GM18520 (cell line): ENCODE results near the gene TSHZ1.
"Not testable (repeated sequence)": the region's sequence is repeated elsewhere in the genome, so short reads cannot be mapped to it uniquely, and the experiment has no call there.

Experiments
- ATAC-seq: cut with Tn5 transposase; IDR thresholded peaks from one replicate; pipeline ENCODE4 v1.9.1; 2021; ENCODE audit not compliant: unreplicated experiment

The TSHZ1 gene

GRCh38 chr18:75291460-75291859, 80.9 kb downstream of the TSHZ1 start:
- ATAC-seq: no peak

GRCh38 chr18:75293591-75293990, 83.0 kb downstream of the TSHZ1 start:
- no peak for ATAC-seq

- ATAC-seq: no peak
Observed at GRCh38 chr18:75297731-75298130, 87.1 kb downstream of the TSHZ1 start.

GRCh38 chr18:75304678-75305557, 94.3 kb downstream of the TSHZ1 start:
- ATAC-seq: no peak

GRCh38 chr18:75305984-75306383, 95.4 kb downstream of the TSHZ1 start:
- ATAC-seq: no peak

GRCh38 chr18:75307530-75307929, 96.9 kb downstream of the TSHZ1 start:
- no peak for ATAC-seq

GRCh38 chr18:75309564-75309963, 99.0 kb downstream of the TSHZ1 start:
- ATAC-seq: no peak

GRCh38 chr18:75314117-75314516, 103.5 kb downstream of the TSHZ1 start:
- ATAC-seq: no peak

- no peak for ATAC-seq
Observed at GRCh38 chr18:75314606-75315005, 104.0 kb downstream of the TSHZ1 start.

GRCh38 chr18:75316223-75316622, 105.6 kb downstream of the TSHZ1 start:
- no peak for ATAC-seq

GRCh38 chr18:75316826-75317225, 106.2 kb downstream of the TSHZ1 start:
- no peak for ATAC-seq

- no peak for ATAC-seq
Observed at GRCh38 chr18:75317300-75317699, 106.7 kb downstream of the TSHZ1 start.

- ATAC-seq: no peak
Observed at GRCh38 chr18:75317703-75318102, 107.1 kb downstream of the TSHZ1 start.

- no peak for ATAC-seq
Observed at GRCh38 chr18:75319905-75320304, 109.3 kb downstream of the TSHZ1 start.

- ATAC-seq: no peak
Observed at GRCh38 chr18:75320506-75320905, 109.9 kb downstream of the TSHZ1 start.

- no peak for ATAC-seq
Observed at GRCh38 chr18:75321431-75321830, 110.8 kb downstream of the TSHZ1 start.

- ATAC-seq: no peak
Observed at GRCh38 chr18:75322206-75322605, 111.6 kb downstream of the TSHZ1 start.

- no peak for ATAC-seq
Observed at GRCh38 chr18:75323821-75324585, 113.4 kb downstream of the TSHZ1 start.

- no peak for ATAC-seq
Observed at GRCh38 chr18:75324686-75325257, 114.2 kb downstream of the TSHZ1 start.

- ATAC-seq: not testable (repeated sequence)
Observed at GRCh38 chr18:75329753-75330152, 119.2 kb downstream of the TSHZ1 start.

- ATAC-seq: no peak
Observed at GRCh38 chr18:75330308-75330707, 119.7 kb downstream of the TSHZ1 start.

- ATAC-seq: no peak
Observed at GRCh38 chr18:75334869-75335268, 124.3 kb downstream of the TSHZ1 start.
